K562 (cell line): Measurements from ENCODE around the gene NDUFB10. TPM values are rescaled to one million over a fixed set of nuclear protein-coding genes. Genes with fewer than 3 reads are reported as not detected.

ENCODE experiments used
- CREBBP ChIP-seq: IDR thresholded peaks from one replicate; pipeline ENCODE4 v1.6.1; 2012; ENCODE audit warnings: low read depth, mild to moderate bottlenecking, control low read depth, inconsistent platforms, low read length
- KAT7 ChIP-seq: sonication (generic); formaldehyde crosslinking; IDR thresholded peaks from 2 replicates; pipeline ENCODE4 v1.8.0; 2022; ENCODE audit warnings: missing genetic modification reagents, mild to moderate bottlenecking, borderline replicate concordance
- MAX ChIP-seq: sonication (generic); formaldehyde crosslinking; IDR thresholded peaks from 2 replicates; pipeline ENCODE4 v1.9.0; 2022; ENCODE audit warnings: mild to moderate bottlenecking, missing genetic modification reagents
- MBD1 ChIP-seq: fragments of 250-450 bp; sonication (Bioruptor Pico); IDR thresholded peaks from 2 replicates; pipeline ENCODE4 v1.8.0; 2022; ENCODE audit warnings: inconsistent platforms
- MNT ChIP-seq, 2 experiments: fragments of 450-650 bp; conservative IDR thresholded peaks; 2 replicates each; pipeline ENCODE4 v1.6.1; 2017; ENCODE audit warnings: mild to moderate bottlenecking in 2 of 2, moderate library complexity in 2 of 2
- PCBP2 ChIP-seq: fragments of 200-400 bp; formaldehyde crosslinking; IDR thresholded peaks from 2 replicates; pipeline ENCODE4 v1.6.1; 2018; ENCODE audit warnings: low read length, low read depth, mild to moderate bottlenecking, moderate library complexity; ENCODE audit not compliant: poor library complexity, severe bottlenecking
- RERE ChIP-seq: sonication (generic); formaldehyde crosslinking; IDR thresholded peaks from 2 replicates; pipeline ENCODE4 v1.8.0; 2023; ENCODE audit warnings: missing genetic modification reagents, mild to moderate bottlenecking, borderline replicate concordance
- RFX1 ChIP-seq: fragments of 450-650 bp; IDR thresholded peaks from 2 replicates; pipeline ENCODE4 v1.6.1; 2016; ENCODE audit warnings: mild to moderate bottlenecking, moderate library complexity
- SIX5 ChIP-seq, 2 experiments: IDR thresholded peaks; 2 replicates each; pipeline ENCODE4 v1.6.1; 2011; ENCODE audit warnings: low read length in 2 of 2, borderline replicate concordance in 1 of 2, low read depth in 1 of 2, mild to moderate bottlenecking in 1 of 2, moderate library complexity in 1 of 2; ENCODE audit not compliant: insufficient read depth in 1 of 2
- TEAD2 ChIP-seq: fragments of 450-650 bp; IDR thresholded peaks from 2 replicates; pipeline ENCODE4 v1.6.1; 2016; ENCODE audit warnings: missing genetic modification characterization, control low read depth, missing compliant biosample characterization
- XRCC4 ChIP-seq: IDR thresholded peaks from one replicate; pipeline ENCODE4 v1.6.1; 2011; ENCODE audit not compliant: insufficient read depth, insufficient read length; ENCODE audit errors: extremely low read depth
- ZKSCAN1 ChIP-seq: fragments of 150-350 bp; IDR thresholded peaks from 2 replicates; pipeline ENCODE4 v1.6.1; 2016; ENCODE audit warnings: low read depth, low read length
- ZKSCAN8 ChIP-seq: fragments of 200-800 bp; sonication (Bioruptor generic); IDR thresholded peaks from 2 replicates; pipeline ENCODE4 v1.6.1; 2016; ENCODE audit warnings: missing genetic modification characterization, missing compliant biosample characterization
- ZNF121 ChIP-seq: sonication (generic); formaldehyde crosslinking; conservative IDR thresholded peaks from 2 replicates; pipeline ENCODE4 v1.8.0; 2022; ENCODE audit warnings: missing genetic modification reagents
- ZNF184 ChIP-seq: sonication (generic); formaldehyde crosslinking; IDR thresholded peaks from 2 replicates; pipeline ENCODE4 v1.5.0; 2020; ENCODE audit warnings: missing genetic modification reagents
- ZNF274 ChIP-seq: IDR thresholded peaks from 2 replicates; pipeline ENCODE4 v1.6.1; 2011; ENCODE audit warnings: low read depth, mild to moderate bottlenecking, low read length, moderate library complexity, borderline replicate concordance
- ZNF436 ChIP-seq: fragments of 250-450, 450-650 bp; sonication (Bioruptor Pico); formaldehyde crosslinking; IDR thresholded peaks from 2 replicates; pipeline ENCODE4 v1.7.0; 2020; ENCODE audit warnings: mild to moderate bottlenecking
- ZNF507 ChIP-seq: conservative IDR thresholded peaks from 2 replicates; pipeline ENCODE4 v1.6.1; 2017; ENCODE audit warnings: missing genetic modification characterization, missing compliant biosample characterization
- polyA plus RNA-seq, 8 experiments: library from polyadenylated mRNA; depleted of rRNA in 4 of 8; stranded (reverse) in 5 of 8; unstranded in 3 of 8; fragments of >200 nt; fragmentation: Nextera tagmentation in 2 of 8; fragmentation: Illumina TruSeq in 1 of 8; extraction: Ambion mirVana in 2 of 8; extraction: Trizol in 1 of 8; gene quantifications; 2 replicates each; pipeline versions ENCODE4 v1.2.1 to v1.2.3, GENCODE V29; 2011 to 2014; ENCODE audit warnings: inconsistent platforms in 1 of 8, missing spikeins in 1 of 8
- total RNA-seq, 7 experiments: library from RNA; depleted of rRNA in 6 of 7; stranded (reverse); fragments of >200 nt in 6 of 7; fragmentation: Illumina TruSeq in 2 of 7; extraction: Trizol in 2 of 7; gene quantifications; 2 replicates each; pipeline versions ENCODE4 v1.2.1 to v1.2.3, GENCODE V29; 2011 to 2021; ENCODE audit warnings: low replicate concordance in 1 of 7

NDUFB10 gene
- total and polyA plus RNA-seq, 9 of the 15 experiments (the other 6 are each of a cell fraction or from before 2014, with no cell fraction given): 69.3 to 527 (median 161) TPM

GRCh38 chr16:1990351-1991134 is 31.2 kb downstream of the NDUFB10 start (continued):
- no peak for TF ChIP-seq RFX1
- no peak for TF ChIP-seq ZKSCAN8 (CRISPR knock-in tag)
- TF ChIP-seq RERE: 0 out of 2 replicates have a peak, but pooled peaks have one; percentile 81
- TF ChIP-seq CREBBP: no peak
- TF ChIP-seq KAT7 (CRISPR knock-in tag): 0 out of 2 replicates have a peak, but pooled peaks have one; percentile 53
- no peak for TF ChIP-seq ZNF274
- TF ChIP-seq MNT (conservative IDR thresholded peaks at IDR 0.05): 0 out of 4 replicates have a peak, but pooled peaks of 1 of the 2 experiments have one; percentile 18
- no peak for TF ChIP-seq ZKSCAN1
- no peak for TF ChIP-seq MBD1 (CRISPR knock-in tag)
- no peak for TF ChIP-seq ZNF507
- TF ChIP-seq TEAD2 (tag): no peak
- no peak for TF ChIP-seq ZNF184
- TF ChIP-seq ZNF121 (CRISPR knock-in tag): no peak
- no peak for TF ChIP-seq XRCC4
- TF ChIP-seq PCBP2: no peak
- TF ChIP-seq ZNF436 (CRISPR knock-in tag): 0 out of 2 replicates have a peak, but pooled peaks have one; percentile 25
- no peak for TF ChIP-seq SIX5 (IDR thresholded peaks at IDR 0.05; ENCODE audit: borderline replicate concordance in 1 of 2, insufficient read depth in 1 of 2, low read depth in 1 of 2, low read length in 2 of 2)
- peak; percentile 26; the same call in 1 of the 2 replicates for TF ChIP-seq MAX (CRISPR knock-in tag)
